Ovary (tissue), 9 donors: ENCODE data around the gene WDFY4. TPM values are rescaled to one million over a fixed set of nuclear protein-coding genes. Genes with fewer than 3 reads are reported as not detected.

Source experiments
- DNase-seq, 5 donors: peaks; one replicate each; pipeline ENCODE4 v3.0.0-alpha.2; 2019 to 2020
- H3K27ac ChIP-seq, 2 donors: fragments of 200-600 bp; one replicate each; pipeline versions ENCODE4 v1.5.1 to v1.8.0; 2019 to 2022
- H3K27me3 ChIP-seq: fragments of 200-600 bp; one replicate; pipeline ENCODE4 v1.8.0; 2022
- H3K36me3 ChIP-seq: fragments of 200-600 bp; sonication (generic); one replicate; pipeline ENCODE4 v1.5.1; 2019
- H3K4me1 ChIP-seq: one replicate; pipeline ENCODE4 v1.8.1; 2013; ENCODE audit warnings: mild to moderate bottlenecking, moderate library complexity; ENCODE audit not compliant: insufficient read depth
- H3K4me3 ChIP-seq: fragments of 200-600 bp; sonication (generic); one replicate; pipeline ENCODE4 v1.5.1; 2017
- H3K9me3 ChIP-seq, 2 donors: fragments of 200-600 bp in 1 of 2; sonication (generic) in 1 of 2; one replicate each; pipeline versions ENCODE4 v1.5.1 to v1.8.1; 2013 to 2019; ENCODE audit warnings: mild to moderate bottlenecking in 1 of 2, moderate library complexity in 1 of 2
- CTCF ChIP-seq, 3 donors: fragments of 450-650 bp in 2 of 3; fragments of 200-600 bp in 1 of 3; IDR thresholded peaks; one replicate each; pipeline versions ENCODE4 v1.5.1 to v1.8.0; 2016 to 2022; ENCODE audit warnings: antibody characterized with exemption in 3 of 3, mild to moderate bottlenecking in 1 of 3
- EP300 ChIP-seq: sonication (generic); formaldehyde crosslinking; IDR thresholded peaks from one replicate; pipeline ENCODE4 v1.6.1; 2017; ENCODE audit warnings: antibody characterized with exemption
- POLR2A ChIP-seq: fragments of 450-650 bp; IDR thresholded peaks from one replicate; pipeline ENCODE4 v1.6.1; 2017; ENCODE audit warnings: antibody characterized with exemption, mild to moderate bottlenecking, moderate library complexity
- WGBS, 3 donors: extraction: QIAGEN DNeasy Blood & Tissue Kit in 1 of 3; methylation state at CpG; one replicate each; pipeline versions ENCODE4 v1.1.5 to v1.1.7; 2013 to 2017; 5-methylcytosine and 5-hydroxymethylcytosine counted together
- intact Hi-C, 4 donors: fragments of 100-400 bp; cut with DNase I; formaldehyde crosslinking; loops; one replicate each; pipeline versions ENCODE4 v1.11.0 to v1.15.1; 2022 to 2023
- polyA plus RNA-seq, 2 donors: library from polyadenylated mRNA; stranded (reverse); fragments of 200-250 nt in 1 of 2; fragments of 350-450 nt in 1 of 2; fragmentation: Illumina TruSeq in 1 of 2; extraction: RNeasy Lipid Tissue Mini Kit (QIAGEN cat#74804) in 1 of 2; gene quantifications; one replicate each; pipeline ENCODE4 v1.2.3, GENCODE V29; 2013 to 2014
- total RNA-seq, 7 donors: library from RNA; depleted of rRNA in 2 of 7; stranded (reverse); fragments of >200 nt in 2 of 7; fragmentation: NEBNext Ultra II Directional in 3 of 7; extraction: Animal tissue kit (Norgen Biotek cat#: 25700) in 3 of 7; gene quantifications; one replicate each; pipeline versions ENCODE4 v1.1.0 to v1.2.4, GENCODE V29; 2016 to 2023
- donor health status: DM: no; HTN: no; CAD: no; lungs with moderate emphysema.
- donor health status: DM: no; HTN: no; CAD: no.
- donor health status: Bipolar disorder and iron deficiency.
- donor health status: DM: yes; HTN: yes; CAD: no.
- donor health status: DM: no; HTN: no; CAD: no.
- donor health status: DM: yes; HTN: yes; CAD: no.

WDFY4 gene
- total and polyA plus RNA-seq, 9 donors = 0.54 to 4.2 (median 1.7) TPM

GRCh38 chr10:48820699-48821098, 136.0 kb downstream of the WDFY4 start:
- H3K9me3 ChIP-seq = no peaks in the 10 kb centered on the region
- H3K27me3 ChIP-seq = no peaks in the 10 kb centered on the region
- DNase-seq = no peak
- TF ChIP-seq EP300 (no peak), CTCF (IDR thresholded peaks at IDR 0.05) (no peak), POLR2A (no peak)
- 87 to 99% (median 88%) methylated on average over 10 of the region's 10 CpGs for WGBS, 3 donors
- H3K27ac ChIP-seq = no peak overlapping the region
- intact Hi-C loops = no loop called here
- H3K4me1 ChIP-seq = no peaks in the 10 kb centered on the region
- no peak overlapping the region for H3K4me3 ChIP-seq
- no peaks in the 10 kb centered on the region for H3K36me3 ChIP-seq

DNA sequence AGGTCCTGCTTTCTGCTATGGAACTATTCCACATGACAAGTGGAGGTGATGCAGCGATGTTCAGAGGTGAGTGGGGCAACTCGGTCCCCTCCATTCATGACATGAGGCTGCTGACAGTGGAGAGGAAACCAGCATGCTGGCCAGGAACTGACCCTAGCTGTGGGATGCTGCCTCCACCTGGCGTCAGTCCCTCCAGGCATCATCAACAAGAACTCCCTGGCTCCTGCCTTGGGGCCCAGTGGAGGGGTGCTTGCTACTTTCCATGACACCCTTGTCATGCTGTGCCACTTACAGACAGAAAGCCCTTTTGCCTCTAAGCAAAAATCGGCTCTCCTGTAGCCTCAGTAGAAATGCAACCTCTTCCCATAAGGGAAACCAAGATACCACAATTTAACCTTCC, 136.4 kb downstream of the WDFY4 start:
- no peaks in the 10 kb centered on the region for H3K36me3 ChIP-seq
- H3K9me3 ChIP-seq = no peaks in the 10 kb centered on the region
- no peak for DNase-seq
- no peaks in the 10 kb centered on the region for H3K4me1 ChIP-seq
- 81 to 91% (median 83%) methylated on average over 4 of the region's 4 CpGs for WGBS, 3 donors
- H3K27ac ChIP-seq = no peak overlapping the region
- no peak overlapping the region for H3K4me3 ChIP-seq
- TF ChIP-seq CTCF (IDR thresholded peaks at IDR 0.05) = no peak
- no peak for TF ChIP-seq EP300
- no peak for TF ChIP-seq POLR2A
- intact Hi-C loops = no loop called here
- no peaks in the 10 kb centered on the region for H3K27me3 ChIP-seq

DNA sequence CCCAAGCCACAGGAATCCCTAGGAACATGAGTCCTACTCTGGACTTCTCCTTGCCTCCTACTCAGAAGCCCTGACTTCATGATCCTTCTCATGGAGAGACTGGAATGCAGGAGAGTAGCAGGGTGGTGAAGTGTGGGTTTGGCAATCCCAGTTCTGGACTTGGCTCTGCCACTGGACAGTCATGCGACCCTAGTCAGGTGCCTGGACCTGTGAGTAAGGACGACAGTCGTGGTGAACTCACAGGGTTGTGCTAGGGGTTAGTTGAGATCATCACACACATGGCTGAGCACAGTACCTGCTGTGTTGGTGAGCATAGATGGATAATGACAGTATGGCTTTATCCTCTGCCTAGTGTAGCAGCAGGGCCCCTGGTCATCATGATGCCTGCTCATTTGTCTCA, 137.0 kb downstream of the WDFY4 start:
- Histone ChIP-seq H3K27me3 (no peaks in the 10 kb centered on the region), H3K27ac (no peak overlapping the region), H3K9me3 (no peaks in the 10 kb centered on the region), H3K36me3 (no peaks in the 10 kb centered on the region), H3K4me3 (no peak overlapping the region), H3K4me1 (no peaks in the 10 kb centered on the region)
- 88 to 91% (median 90%) methylated on average over 3 of the region's 3 CpGs for WGBS, 3 donors
- TF ChIP-seq EP300 = no peak
- TF ChIP-seq POLR2A = no peak
- DNase-seq = no peak
- intact Hi-C loops = no loop called here

GRCh38 chr10:48833674-48834073, 149.0 kb downstream of the WDFY4 start:
- Histone ChIP-seq H3K4me1 (no peaks in the 10 kb centered on the region), H3K27ac (no peak overlapping the region), H3K36me3 (no peaks in the 10 kb centered on the region), H3K4me3 (no peak overlapping the region), H3K9me3 (no peaks in the 10 kb centered on the region), H3K27me3 (no peaks in the 10 kb centered on the region)
- WGBS, 3 donors = 69 to 93% (median 88%) methylated on average over 2 of the region's 2 CpGs
- no peak for DNase-seq
- intact Hi-C loops = no loop called here
- TF ChIP-seq POLR2A (no peak), EP300 (no peak), CTCF (IDR thresholded peaks at IDR 0.05) (no peak)

DNA sequence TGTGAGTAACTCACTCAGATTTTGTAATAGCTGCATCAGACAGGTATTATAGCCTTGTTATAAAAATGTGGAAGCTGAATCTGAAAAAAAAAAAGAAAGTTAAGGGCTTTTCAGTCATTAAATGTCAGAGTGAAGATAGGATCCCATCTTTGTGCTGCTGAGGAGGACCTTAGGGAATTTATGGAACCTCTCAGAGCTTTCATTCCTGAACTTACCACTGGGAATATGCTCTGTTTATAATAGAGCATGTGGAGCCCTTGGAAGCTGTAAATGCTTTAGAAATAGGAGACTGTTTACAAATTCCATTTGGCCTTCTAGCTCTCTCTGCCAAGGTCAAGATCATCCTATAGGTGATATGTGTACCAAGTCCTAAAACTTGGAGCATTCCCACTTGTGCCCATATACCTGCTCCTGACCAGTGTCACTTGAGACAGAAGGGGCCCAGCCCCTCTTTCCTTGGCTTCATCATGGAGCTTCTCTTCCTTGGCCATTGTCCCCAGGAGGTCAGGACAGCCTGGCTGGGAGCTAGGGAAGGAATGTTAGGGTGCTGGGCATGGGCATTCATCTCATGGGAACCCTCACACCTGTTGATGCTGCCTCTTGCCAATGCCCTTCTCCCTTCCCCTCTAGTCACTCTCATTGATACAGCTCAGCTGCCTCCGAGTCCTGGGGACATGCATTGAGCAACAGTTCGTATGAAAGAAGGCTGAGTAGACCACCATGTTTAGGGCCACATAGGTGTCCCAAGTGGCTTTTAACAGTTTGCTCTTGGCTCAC, 149.7 kb downstream of the WDFY4 start:
- Histone ChIP-seq H3K27me3 (no peaks in the 10 kb centered on the region), H3K4me3 (no peak overlapping the region), H3K9me3 (no peaks in the 10 kb centered on the region), H3K4me1 (no peaks in the 10 kb centered on the region), H3K27ac (no peak overlapping the region), H3K36me3 (no peaks in the 10 kb centered on the region)
- no peak for DNase-seq
- 84 to 91% (median 87%) methylated on average over 2 of the region's 2 CpGs for WGBS, 3 donors
- intact Hi-C loops = no loop called here
- TF ChIP-seq CTCF (IDR thresholded peaks at IDR 0.05) = no peak
- no peak for TF ChIP-seq EP300
- TF ChIP-seq POLR2A = no peak
